Activated CD4-positive, alpha-beta T cell treated with anti-CD3 and anti-CD28 coated beads, Interleukin-2, amount 10 ng/mL, durations not matched to agents 7 days and 5 days (primary cell): ENCODE results near the gene BTAF1. TPM values are rescaled to one million over a fixed set of nuclear protein-coding genes. Genes with fewer than 3 reads are reported as not detected.

Experiments used
- CTCF ChIA-PET: fragments of 350-600 bp; sonication (Branson Sonifier 250); formaldehyde crosslinking; loops from one replicate; lab custom pipeline; 2021; ENCODE audit warnings: antibody characterized with exemption; lab: Charles Lee
- POLR2A ChIA-PET: fragments of 350-600 bp; sonication (Branson Sonifier 250); formaldehyde crosslinking; loops from one replicate; lab custom pipeline; 2021; ENCODE audit warnings: antibody characterized with exemption; lab: Charles Lee
- DNase-seq: peaks from one replicate; pipeline ENCODE4 v3.0.0-alpha.2; 2020
- H3K27ac Mint-ChIP-seq: one replicate; pipeline ENCODE4 v1.8.0; 2021; ENCODE audit warnings: mild to moderate bottlenecking, moderate library complexity, mixed read lengths
- H3K27me3 Mint-ChIP-seq: one replicate; pipeline ENCODE4 v1.8.0; 2021; ENCODE audit warnings: mixed read lengths
- H3K36me3 Mint-ChIP-seq: one replicate; pipeline ENCODE4 v1.8.0; 2021; ENCODE audit warnings: low read depth, mixed read lengths
- H3K4me1 Mint-ChIP-seq: one replicate; pipeline ENCODE4 v1.8.0; 2021; ENCODE audit warnings: mixed read lengths
- H3K4me3 Mint-ChIP-seq: one replicate; pipeline ENCODE4 v1.8.0; 2021; ENCODE audit warnings: mild to moderate bottlenecking, moderate library complexity, mixed read lengths
- H3K9me3 Mint-ChIP-seq: one replicate; pipeline ENCODE4 v1.8.0; 2021; ENCODE audit warnings: mixed read lengths
- total RNA-seq, 2 experiments: library from RNA; stranded (reverse); gene quantifications; one replicate each; pipeline ENCODE4 v1.2.3, GENCODE V29; 2021

Gene BTAF1
- total RNA-seq, 2 experiments from 2014 or later = 41.9 to 47.3 TPM

DNA sequence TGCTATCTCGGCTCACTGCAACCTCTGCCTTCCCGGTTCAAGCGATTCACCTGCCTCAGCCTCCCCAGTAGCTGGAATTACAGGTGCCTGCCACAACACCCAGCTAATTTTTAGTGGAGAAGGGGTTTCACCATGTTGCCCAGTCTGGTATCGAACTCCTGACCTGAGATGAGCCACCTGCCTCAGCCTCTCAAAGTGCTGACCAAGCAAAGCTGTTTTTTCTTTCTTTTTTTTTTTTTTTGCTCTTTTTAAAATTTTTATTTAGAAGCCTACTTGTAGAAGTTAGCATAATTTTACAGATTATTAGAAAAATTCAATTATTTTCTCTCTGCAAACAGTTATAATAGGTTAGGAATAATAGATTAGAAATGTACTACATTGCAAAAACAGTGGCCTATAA lies 13.1 kb upstream of the BTAF1 start:
- H3K27ac Mint-ChIP-seq = no peak overlapping the region
- peaks cover 26% of the 10 kb centered on the region for H3K27me3 Mint-ChIP-seq
- H3K4me1 Mint-ChIP-seq = peaks cover 26% of the 10 kb centered on the region
- ChIA-PET CTCF (interaction anchor here (0.6 kb wide), 1 partner anchor 10 kb away, joined by 3 read pairs; no protein-coding TSS in a partner anchor), POLR2A (interaction anchor here (0.6 kb wide), 1 partner anchor 783 kb away, joined by 4 read pairs; no protein-coding TSS in a partner anchor)
- no peak overlapping the region for H3K4me3 Mint-ChIP-seq
- H3K9me3 Mint-ChIP-seq = no peaks in the 10 kb centered on the region
- DNase-seq = no peak
- peaks cover 4% of the 10 kb centered on the region for H3K36me3 Mint-ChIP-seq

DNA sequence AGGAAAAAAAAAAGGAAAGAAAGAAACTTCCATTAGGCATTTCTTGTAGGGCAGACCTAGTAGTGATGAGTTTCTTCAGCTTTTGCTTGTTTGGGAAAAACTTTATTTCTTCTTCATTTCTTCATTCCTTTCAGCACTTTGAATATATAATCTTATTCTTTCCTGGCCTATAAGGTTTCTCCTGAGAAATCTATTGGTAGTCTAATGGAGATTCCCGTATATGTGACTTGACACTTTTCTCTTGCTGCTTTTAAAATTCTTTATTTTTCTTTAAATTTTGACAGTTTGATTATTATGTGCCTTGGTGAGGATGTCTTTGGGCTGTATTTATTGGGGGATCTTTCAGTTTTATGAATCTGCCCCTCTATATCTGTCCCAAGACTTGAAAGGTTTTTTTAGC lies 3.9 kb upstream of the BTAF1 start:
- Mint-ChIP-seq H3K4me1 (peaks cover 18% of the 10 kb centered on the region), H3K9me3 (no peaks in the 10 kb centered on the region), H3K36me3 (no peaks in the 10 kb centered on the region), H3K4me3 (no peak overlapping the region), H3K27me3 (peaks cover 28% of the 10 kb centered on the region), H3K27ac (no peak overlapping the region)
- CTCF ChIA-PET = no interaction called here
- POLR2A ChIA-PET = no interaction called here
- no peak for DNase-seq

DNA sequence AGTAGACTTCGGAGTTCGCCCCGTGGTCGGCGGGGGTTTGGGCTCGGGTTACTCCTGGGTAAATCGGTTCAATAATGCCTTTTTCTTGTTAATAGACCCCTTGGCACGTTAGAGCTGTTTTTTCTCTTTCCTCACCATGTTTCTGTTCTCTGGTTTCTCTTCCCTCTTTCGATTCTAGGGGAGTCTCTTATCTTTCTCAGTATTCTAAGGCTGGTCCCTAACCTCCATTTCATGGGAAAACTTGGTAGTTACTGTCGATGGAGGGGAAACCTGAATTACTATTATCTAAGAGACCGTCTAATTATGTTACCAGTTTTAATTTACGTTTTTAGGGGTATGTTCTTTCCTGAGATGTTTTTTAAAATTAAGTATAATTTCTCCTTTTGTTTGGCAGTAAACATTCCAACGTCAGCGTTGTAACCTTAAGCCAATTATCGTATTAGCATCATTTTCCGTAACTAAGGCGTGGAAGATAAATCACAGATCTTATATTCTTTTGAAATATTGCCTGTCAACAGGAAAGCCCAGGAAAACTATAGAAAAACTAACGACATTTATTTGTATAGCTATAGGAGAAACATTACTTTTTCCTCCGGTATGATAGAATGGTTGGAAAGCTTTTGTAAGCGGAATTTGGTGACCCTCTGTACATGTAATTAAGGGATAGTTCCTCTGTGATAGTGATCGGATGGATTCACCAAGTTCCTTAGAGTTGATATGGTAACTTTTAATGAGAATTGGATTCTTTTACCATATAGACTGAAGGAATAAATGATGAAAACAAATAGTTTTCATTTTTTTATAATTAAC lies 847 bp downstream of the BTAF1 start:
- Mint-ChIP-seq H3K27ac (peak overlapping the region; percentile 98), H3K36me3 (peaks cover 12% of the 10 kb centered on the region), H3K4me3 (peak overlapping the region; percentile 88), H3K9me3 (no peaks in the 10 kb centered on the region), H3K27me3 (no peaks in the 10 kb centered on the region), H3K4me1 (peaks cover 53% of the 10 kb centered on the region)
- DNase-seq = no peak
- POLR2A ChIA-PET = interaction anchor here (0.6 to 1.2 kb wide), 2 partner anchors 20 to 75 kb away, joined by 3 to 4 read pairs; no protein-coding TSS in a partner anchor
- CTCF ChIA-PET = interaction anchor here (0.6 to 1.8 kb wide), 14 partner anchors 8 to 521 kb away, joined by 3 to 8 read pairs (median 4); partner anchors contain the start of genes FGFBP3 and TNKS2

DNA sequence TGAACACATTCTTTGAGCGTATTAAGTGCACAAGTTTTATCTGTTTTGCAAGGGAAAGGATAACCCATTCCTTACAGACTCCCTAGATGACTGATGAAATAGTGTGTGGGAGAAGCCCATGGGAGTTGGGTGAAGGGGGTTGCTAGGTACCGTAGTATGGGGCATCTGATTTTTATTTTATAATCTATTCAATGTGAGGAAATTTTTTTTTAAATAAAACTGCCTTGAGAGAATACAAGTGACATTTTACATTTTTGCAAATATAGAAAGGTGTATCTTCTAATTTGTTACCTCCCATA lies 1.4 kb downstream of the BTAF1 start:
- DNase-seq = no peak
- H3K4me1 Mint-ChIP-seq = peaks cover 53% of the 10 kb centered on the region
- no peaks in the 10 kb centered on the region for H3K27me3 Mint-ChIP-seq
- H3K9me3 Mint-ChIP-seq = no peaks in the 10 kb centered on the region
- peaks cover 12% of the 10 kb centered on the region for H3K36me3 Mint-ChIP-seq
- ChIA-PET CTCF (interaction anchor here (0.6 to 0.7 kb wide), 2 partner anchors 126 to 522 kb away, joined by 3 to 4 read pairs; partner anchors contain the start of gene TNKS2), POLR2A (no interaction called here)
- H3K4me3 Mint-ChIP-seq = peak overlapping the region; percentile 88
- no peak overlapping the region for H3K27ac Mint-ChIP-seq

DNA sequence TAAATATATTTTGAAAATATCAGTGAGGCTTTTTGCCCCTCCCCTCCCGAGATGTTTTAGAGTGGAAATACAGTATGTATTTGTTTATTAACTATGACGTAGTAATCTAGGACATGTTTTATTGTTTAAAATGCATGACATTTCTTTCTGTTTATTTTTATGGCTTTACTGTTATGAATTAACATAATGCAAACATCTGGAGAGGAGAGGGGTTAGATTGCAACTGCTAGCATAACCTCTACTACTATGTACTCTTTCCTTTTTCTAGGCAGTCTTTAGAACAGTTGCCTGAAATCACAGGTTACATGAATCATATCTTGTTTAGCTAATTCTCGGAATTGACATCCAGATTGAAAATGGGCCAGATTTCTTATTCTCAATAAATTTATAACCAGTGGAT lies 7.4 kb downstream of the BTAF1 start:
- POLR2A ChIA-PET = no interaction called here
- Mint-ChIP-seq H3K4me1 (peaks cover 44% of the 10 kb centered on the region), H3K36me3 (peaks cover 39% of the 10 kb centered on the region), H3K4me3 (no peak overlapping the region), H3K9me3 (no peaks in the 10 kb centered on the region), H3K27ac (no peak overlapping the region), H3K27me3 (no peaks in the 10 kb centered on the region)
- CTCF ChIA-PET = interaction anchor here (0.8 kb wide), 1 partner anchor 19 kb away, joined by 3 read pairs; no protein-coding TSS in a partner anchor
- DNase-seq = no peak

DNA sequence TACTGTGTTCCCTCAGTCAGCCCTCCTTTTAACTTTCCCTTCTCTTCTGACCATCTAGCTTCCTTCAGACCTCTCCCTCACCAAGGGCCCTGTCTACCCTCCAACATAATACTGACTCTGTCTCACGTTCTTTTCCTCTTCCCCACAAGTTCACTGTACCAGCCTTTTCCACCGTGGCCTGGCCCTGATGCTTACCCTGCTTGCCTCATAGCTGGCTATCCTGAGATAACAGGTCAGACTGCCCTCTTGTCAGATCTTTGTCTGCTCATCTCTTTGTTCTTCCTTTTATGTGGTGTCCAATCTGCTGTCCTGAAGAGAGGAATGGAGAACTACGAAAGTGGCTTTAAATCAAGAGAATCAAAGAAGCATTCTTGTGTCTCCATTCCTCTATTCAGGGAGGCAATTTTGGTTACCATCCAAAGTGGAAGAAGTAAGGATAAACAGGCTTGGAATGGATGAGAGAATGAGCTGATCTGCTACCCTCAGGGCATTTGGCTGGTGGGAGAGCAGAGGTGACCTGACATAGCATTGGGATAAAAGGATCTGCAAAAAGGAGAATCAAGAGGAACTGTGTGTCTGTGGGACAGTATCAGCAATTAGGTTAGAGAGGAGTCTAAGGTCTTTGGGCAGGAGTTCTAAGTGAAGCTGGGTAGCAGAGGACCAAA lies 8.1 kb downstream of the BTAF1 start:
- CTCF ChIA-PET = interaction anchor here (0.8 to 1.1 kb wide), 2 partner anchors 8 to 18 kb away, joined by 3 to 5 read pairs; partner anchors contain the start of gene BTAF1
- POLR2A ChIA-PET = no interaction called here
- no peaks in the 10 kb centered on the region for H3K9me3 Mint-ChIP-seq
- H3K27ac Mint-ChIP-seq = no peak overlapping the region
- H3K27me3 Mint-ChIP-seq = no peaks in the 10 kb centered on the region
- H3K4me1 Mint-ChIP-seq = peaks cover 36% of the 10 kb centered on the region
- no peak for DNase-seq
- H3K4me3 Mint-ChIP-seq = no peak overlapping the region
- peaks cover 42% of the 10 kb centered on the region for H3K36me3 Mint-ChIP-seq

DNA sequence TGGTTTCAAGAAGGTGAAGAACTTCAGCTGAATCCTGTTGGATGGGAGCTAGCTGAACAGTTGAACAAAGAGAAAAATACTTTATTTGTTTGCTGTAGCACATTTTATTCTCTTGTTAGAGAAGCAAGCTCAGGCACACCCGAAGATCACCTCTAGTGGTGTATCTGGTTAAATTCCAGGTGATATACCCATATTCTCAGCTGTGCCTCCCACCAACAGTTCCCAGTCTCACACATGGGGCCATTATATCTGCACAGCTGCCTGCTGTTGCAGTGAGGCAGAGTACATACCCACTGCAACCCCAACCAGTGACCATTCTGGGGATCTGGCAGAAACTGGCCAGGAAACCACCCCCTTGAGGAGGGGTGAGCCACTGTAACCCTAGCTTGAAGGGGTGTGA lies 9.2 kb downstream of the BTAF1 start:
- H3K9me3 Mint-ChIP-seq = no peaks in the 10 kb centered on the region
- no peak overlapping the region for H3K4me3 Mint-ChIP-seq
- peaks cover 29% of the 10 kb centered on the region for H3K4me1 Mint-ChIP-seq
- POLR2A ChIA-PET = no interaction called here
- no peak for DNase-seq
- CTCF ChIA-PET = interaction anchor here (0.6 to 1.2 kb wide), 2 partner anchors 9 to 276 kb away, joined by 5 read pairs; partner anchors contain the start of gene BTAF1
- no peaks in the 10 kb centered on the region for H3K27me3 Mint-ChIP-seq
- no peak overlapping the region for H3K27ac Mint-ChIP-seq
- H3K36me3 Mint-ChIP-seq = peaks cover 44% of the 10 kb centered on the region

DNA sequence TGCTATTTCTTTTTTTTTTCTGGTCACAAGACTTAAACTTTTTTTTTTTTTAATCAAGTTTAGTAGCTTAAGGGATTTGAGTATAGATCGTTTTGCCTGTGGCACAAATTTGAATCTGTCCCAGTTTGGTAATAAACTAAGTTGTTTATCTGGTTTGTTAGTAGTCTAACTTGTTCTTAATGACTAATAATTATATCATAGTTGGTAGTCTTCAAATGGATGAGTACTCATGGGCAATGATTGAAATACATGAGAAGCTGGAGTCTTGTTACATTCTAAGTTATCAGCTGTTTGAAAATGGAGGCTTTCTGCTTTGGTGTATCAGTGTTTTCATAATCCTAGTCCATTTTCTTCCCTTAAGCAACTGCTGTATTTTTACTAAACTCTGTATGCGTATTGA lies 12.3 kb downstream of the BTAF1 start:
- no peak overlapping the region for H3K4me3 Mint-ChIP-seq
- H3K27ac Mint-ChIP-seq = no peak overlapping the region
- peaks cover 51% of the 10 kb centered on the region for H3K36me3 Mint-ChIP-seq
- no peak for DNase-seq
- peaks cover 18% of the 10 kb centered on the region for H3K4me1 Mint-ChIP-seq
- ChIA-PET POLR2A (no interaction called here), CTCF (interaction anchor here (1.1 to 1.3 kb wide), 2 partner anchors 12 to 18 kb away, joined by 4 read pairs; partner anchors contain the start of gene BTAF1)
- no peaks in the 10 kb centered on the region for H3K27me3 Mint-ChIP-seq
- no peaks in the 10 kb centered on the region for H3K9me3 Mint-ChIP-seq

DNA sequence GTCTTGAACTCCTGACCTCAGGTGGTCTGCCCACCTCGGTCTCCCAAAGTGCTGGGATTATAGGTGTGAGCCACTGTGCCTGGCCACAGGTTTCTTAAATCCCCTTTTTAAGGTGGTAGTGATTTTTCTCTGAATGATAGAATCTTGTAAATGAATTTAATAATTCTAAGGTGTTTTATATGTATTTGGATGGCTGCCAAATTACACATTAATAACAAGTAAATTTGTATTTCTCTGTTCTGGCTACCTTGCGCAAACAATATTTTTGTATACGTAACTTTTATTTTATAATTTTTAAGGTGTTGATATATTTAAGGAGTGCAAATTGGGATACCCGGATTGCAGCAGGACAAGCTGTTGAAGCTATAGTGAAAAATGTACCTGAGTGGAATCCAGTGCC lies 16.1 kb downstream of the BTAF1 start:
- no peak for DNase-seq
- no peak overlapping the region for H3K4me3 Mint-ChIP-seq
- H3K36me3 Mint-ChIP-seq = peaks cover 47% of the 10 kb centered on the region
- POLR2A ChIA-PET = no interaction called here
- no peak overlapping the region for H3K27ac Mint-ChIP-seq
- H3K4me1 Mint-ChIP-seq = peaks cover 12% of the 10 kb centered on the region
- H3K9me3 Mint-ChIP-seq = no peaks in the 10 kb centered on the region
- CTCF ChIA-PET = interaction anchor here (2.1 kb wide), 1 partner anchor 16 kb away, joined by 6 read pairs; the partner anchor contains the start of gene BTAF1
- H3K27me3 Mint-ChIP-seq = no peaks in the 10 kb centered on the region

DNA sequence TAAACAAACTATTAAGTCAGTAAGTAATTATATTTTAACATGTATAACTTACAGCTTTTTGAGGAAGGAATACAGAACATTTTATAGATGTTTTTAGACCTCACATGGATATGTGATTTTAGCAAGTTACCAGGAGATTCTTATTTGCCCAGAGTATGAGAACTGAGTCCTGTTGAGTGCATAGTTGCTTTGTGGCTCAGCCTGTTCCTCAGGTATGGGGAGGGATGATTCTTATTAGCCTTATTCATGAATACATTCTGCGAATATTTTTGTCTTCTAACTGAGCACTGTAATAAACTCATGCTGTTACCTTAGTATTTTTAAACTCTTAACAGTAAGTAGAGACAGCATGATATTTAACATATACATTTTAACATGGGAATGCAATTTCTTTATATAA lies 17.9 kb downstream of the BTAF1 start:
- peaks cover 19% of the 10 kb centered on the region for H3K4me1 Mint-ChIP-seq
- no peak overlapping the region for H3K4me3 Mint-ChIP-seq
- POLR2A ChIA-PET = no interaction called here
- DNase-seq = no peak
- CTCF ChIA-PET = interaction anchor here (0.6 to 2.1 kb wide), 4 partner anchors 15 to 68 kb away, joined by 3 to 6 read pairs (median 4); partner anchors contain the start of genes BTAF1 and FGFBP3
- H3K36me3 Mint-ChIP-seq = peaks cover 46% of the 10 kb centered on the region
- no peaks in the 10 kb centered on the region for H3K9me3 Mint-ChIP-seq
- H3K27ac Mint-ChIP-seq = no peak overlapping the region
- no peaks in the 10 kb centered on the region for H3K27me3 Mint-ChIP-seq

DNA sequence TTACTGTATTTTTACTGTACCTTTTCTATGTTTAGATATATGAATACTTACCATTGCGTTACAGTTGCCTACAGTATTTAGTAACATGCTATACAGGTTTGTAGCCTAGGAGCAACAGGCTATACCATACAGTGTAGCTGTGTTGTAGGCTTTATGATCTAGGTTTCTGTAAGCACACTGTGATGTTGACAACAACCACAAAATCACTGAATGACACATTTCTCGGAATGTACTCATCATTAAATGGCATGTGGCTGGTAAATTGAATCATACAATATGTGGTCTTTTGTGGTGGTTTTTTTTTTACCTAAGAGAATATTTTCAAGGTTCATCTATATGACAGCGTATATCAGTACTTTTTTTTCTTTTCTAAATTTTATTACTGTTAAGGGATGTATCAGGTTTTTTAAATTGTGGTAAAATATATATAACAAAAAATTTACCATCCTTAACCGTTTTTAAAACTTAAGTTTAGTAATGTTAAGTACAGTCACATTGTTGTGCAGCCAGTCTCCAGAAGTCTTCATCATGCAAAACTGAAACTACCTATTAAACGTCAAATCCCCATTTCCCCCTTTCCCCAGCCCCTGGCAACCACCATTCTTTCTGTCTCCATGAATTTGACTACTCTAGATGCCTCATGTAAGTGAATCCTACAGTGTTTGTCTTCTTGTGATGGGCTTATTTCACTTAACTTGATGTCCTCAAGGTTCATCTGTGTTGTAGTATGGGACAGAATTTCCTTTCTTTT lies 21.5 kb downstream of the BTAF1 start:
- ChIA-PET POLR2A (interaction anchor here (1.3 kb wide), 1 partner anchor 22 kb away, joined by 4 read pairs; the partner anchor contains the start of gene BTAF1), CTCF (interaction anchor here (0.6 to 0.7 kb wide), 2 partner anchors 27 to 733 kb away, joined by 3 to 4 read pairs; no protein-coding TSS in a partner anchor)
- peaks cover 31% of the 10 kb centered on the region for H3K36me3 Mint-ChIP-seq

DNA sequence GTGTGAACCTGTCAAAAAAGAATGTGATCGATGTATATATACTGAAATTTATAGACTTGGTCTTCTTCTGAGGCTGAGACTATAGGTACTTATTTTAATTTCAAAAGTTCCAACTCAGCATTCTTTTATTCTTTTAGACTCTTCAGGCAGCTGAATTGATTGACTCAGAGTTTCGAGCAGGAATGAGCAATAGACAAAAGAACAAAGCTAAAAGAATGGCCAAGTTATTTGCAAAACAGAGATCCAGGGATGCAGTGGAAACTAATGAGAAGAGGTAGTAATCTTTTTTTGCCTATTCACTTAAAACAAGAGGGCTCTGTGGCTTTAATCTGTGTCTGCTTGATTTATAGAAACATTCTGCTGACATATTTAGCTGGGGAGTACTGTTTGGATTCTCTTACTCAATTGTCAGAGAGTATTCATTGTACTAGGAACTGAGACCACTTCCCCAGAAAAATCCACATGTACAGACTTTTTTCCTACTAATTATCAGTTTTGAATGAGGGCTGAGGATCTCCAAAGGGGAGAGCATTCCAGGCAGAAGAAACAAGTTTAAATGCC lies 30.1 kb downstream of the BTAF1 start:
- peaks cover 37% of the 10 kb centered on the region for H3K36me3 Mint-ChIP-seq
- ChIA-PET CTCF (interaction anchor here (0.7 to 0.9 kb wide), 2 partner anchors 9 to 30 kb away, joined by 3 read pairs; no protein-coding TSS in a partner anchor), POLR2A (no interaction called here)
- DNase-seq = no peak
- H3K27ac Mint-ChIP-seq = no peak overlapping the region
- H3K4me1 Mint-ChIP-seq = no peaks in the 10 kb centered on the region
- no peaks in the 10 kb centered on the region for H3K27me3 Mint-ChIP-seq
- H3K4me3 Mint-ChIP-seq = no peak overlapping the region
- H3K9me3 Mint-ChIP-seq = no peaks in the 10 kb centered on the region

More for the DNA sequence above, 21.5 kb downstream of the BTAF1 start:
- no peaks in the 10 kb centered on the region for H3K9me3 Mint-ChIP-seq
- H3K4me1 Mint-ChIP-seq = peaks cover 22% of the 10 kb centered on the region
- DNase-seq = peak; percentile 24
- H3K4me3 Mint-ChIP-seq = peak overlapping the region; percentile 21
- no peaks in the 10 kb centered on the region for H3K27me3 Mint-ChIP-seq
- H3K27ac Mint-ChIP-seq = peak overlapping the region; percentile 59
